ENCODE data around the gene HSPA9. TPM values are rescaled to one million over a fixed set of nuclear protein-coding genes. Genes with fewer than 3 reads are reported as not detected.

The HSPA9 gene
- total and polyA plus RNA-seq, 4 donors, result 77.8 to 194 (median 147) TPM

- no peaks in the 10 kb centered on the region for H3K4me1 ChIP-seq (ENCODE audit: control insufficient read depth in 5 of 5, insufficient read depth in 5 of 5, low read length in 5 of 5)
- 95 to 97% methylated on average over 6 of the region's 6 CpGs for WGBS, 2 donors
- no peak overlapping the region for H3K9ac ChIP-seq (ENCODE audit: insufficient read depth in 1 of 2, low read length in 2 of 2)
- no peak overlapping the region for H3K4me3 ChIP-seq
- no peak overlapping the region for H3K27ac ChIP-seq (ENCODE audit: low read depth in 1 of 2, low read length in 1 of 2)
- DNase-seq, result no peak
- no peak for ATAC-seq (ENCODE audit: insufficient read depth, low FRiP score)
- H3K36me3 ChIP-seq (ENCODE audit: control insufficient read depth in 4 of 4, insufficient read depth in 4 of 4, low read length in 4 of 4), result peaks cover 45 to 74% (median 58%) of the 10 kb centered on the region in 4 donors
- no peak for TF ChIP-seq CTCF (IDR thresholded peaks at IDR 0.05; ENCODE audit: control extremely low read depth, extremely low read depth)
- no peaks in the 10 kb centered on the region for H3K9me3 ChIP-seq (ENCODE audit: control insufficient read depth in 4 of 4, insufficient read depth in 3 of 4, low read length in 3 of 4)
- H3K27me3 ChIP-seq (ENCODE audit: control insufficient read depth in 3 of 3, insufficient read depth in 3 of 3, low read length in 2 of 3), result no peaks in the 10 kb centered on the region
Measured at GRCh38 chr5:138560971-138561370, 14.2 kb downstream of the HSPA9 start.

DNA sequence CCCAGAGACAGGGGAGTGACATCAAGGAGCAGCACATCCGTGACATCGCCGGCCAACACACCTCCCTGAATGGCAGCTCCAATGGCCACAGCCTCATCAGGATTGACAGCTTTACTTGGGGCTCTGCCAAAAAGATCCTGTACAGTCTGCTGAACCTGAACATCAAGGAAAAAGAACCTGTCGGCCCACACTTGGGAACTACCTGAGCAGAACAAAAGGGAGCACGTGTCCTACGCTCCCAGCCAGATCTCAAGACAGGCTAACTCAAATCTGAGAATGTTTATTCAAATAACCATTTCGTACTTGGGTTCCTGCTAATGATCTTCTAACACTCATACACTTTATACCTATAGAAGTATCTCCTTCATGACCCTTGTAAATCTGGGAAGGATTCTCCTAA is 15.3 kb downstream of the HSPA9 start:
- Histone ChIP-seq H3K9ac (ENCODE audit: insufficient read depth in 1 of 2, low read length in 2 of 2) (no peak overlapping the region), H3K36me3 (ENCODE audit: control insufficient read depth in 4 of 4, insufficient read depth in 4 of 4, low read length in 4 of 4) (peaks cover 39 to 67% (median 53%) of the 10 kb centered on the region in 4 donors), H3K4me3 (no peak overlapping the region), H3K9me3 (ENCODE audit: control insufficient read depth in 4 of 4, insufficient read depth in 3 of 4, low read length in 3 of 4) (no peaks in the 10 kb centered on the region), H3K27me3 (ENCODE audit: control insufficient read depth in 3 of 3, insufficient read depth in 3 of 3, low read length in 2 of 3) (no peaks in the 10 kb centered on the region), H3K4me1 (ENCODE audit: control insufficient read depth in 5 of 5, insufficient read depth in 5 of 5, low read length in 5 of 5) (no peaks in the 10 kb centered on the region), H3K27ac (ENCODE audit: low read depth in 1 of 2, low read length in 1 of 2) (no peak overlapping the region)
- peak in 2 of 3 donors; percentile 17 to 37 for DNase-seq
- 87 to 88% methylated on average over 7 of the region's 7 CpGs for WGBS, 2 donors
- no peak for ATAC-seq (ENCODE audit: insufficient read depth, low FRiP score)
- TF ChIP-seq CTCF (IDR thresholded peaks at IDR 0.05; ENCODE audit: control extremely low read depth, extremely low read depth), result no peak

DNA sequence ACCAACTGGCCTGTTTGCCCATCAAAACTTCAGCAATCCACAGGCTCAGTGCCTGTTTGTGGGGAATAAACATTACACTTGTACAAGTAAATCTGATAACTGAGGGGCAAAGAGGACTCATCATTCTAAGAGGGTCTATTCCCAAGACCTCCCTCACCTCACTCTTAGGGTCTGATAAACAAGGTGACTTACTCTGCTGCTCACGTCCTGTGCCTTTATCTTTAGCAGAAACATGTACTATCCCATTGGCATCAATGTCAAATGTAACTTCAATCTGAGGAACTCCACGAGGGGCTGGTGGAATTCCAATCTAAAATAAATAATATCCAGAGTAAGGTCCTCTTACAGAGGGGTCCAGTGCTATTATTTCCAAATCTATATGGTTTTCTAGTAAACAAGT is 17.5 kb downstream of the HSPA9 start:
- Histone ChIP-seq H3K27me3 (ENCODE audit: control insufficient read depth in 3 of 3, insufficient read depth in 3 of 3, low read length in 2 of 3) (no peaks in the 10 kb centered on the region), H3K27ac (ENCODE audit: low read depth in 1 of 2, low read length in 1 of 2) (no peak overlapping the region), H3K9ac (ENCODE audit: insufficient read depth in 1 of 2, low read length in 2 of 2) (no peak overlapping the region), H3K4me3 (no peak overlapping the region), H3K4me1 (ENCODE audit: control insufficient read depth in 5 of 5, insufficient read depth in 5 of 5, low read length in 5 of 5) (no peaks in the 10 kb centered on the region), H3K9me3 (ENCODE audit: control insufficient read depth in 4 of 4, insufficient read depth in 3 of 4, low read length in 3 of 4) (no peaks in the 10 kb centered on the region), H3K36me3 (ENCODE audit: control insufficient read depth in 4 of 4, insufficient read depth in 4 of 4, low read length in 4 of 4) (peaks cover 32 to 66% (median 45%) of the 10 kb centered on the region in 4 donors)
- no peak for TF ChIP-seq CTCF (IDR thresholded peaks at IDR 0.05; ENCODE audit: control extremely low read depth, extremely low read depth)
- DNase-seq, result no peak
- WGBS, 2 donors, result 84 to 92% methylated on average over 2 of the region's 2 CpGs
- no peak for ATAC-seq (ENCODE audit: insufficient read depth, low FRiP score)

DNA sequence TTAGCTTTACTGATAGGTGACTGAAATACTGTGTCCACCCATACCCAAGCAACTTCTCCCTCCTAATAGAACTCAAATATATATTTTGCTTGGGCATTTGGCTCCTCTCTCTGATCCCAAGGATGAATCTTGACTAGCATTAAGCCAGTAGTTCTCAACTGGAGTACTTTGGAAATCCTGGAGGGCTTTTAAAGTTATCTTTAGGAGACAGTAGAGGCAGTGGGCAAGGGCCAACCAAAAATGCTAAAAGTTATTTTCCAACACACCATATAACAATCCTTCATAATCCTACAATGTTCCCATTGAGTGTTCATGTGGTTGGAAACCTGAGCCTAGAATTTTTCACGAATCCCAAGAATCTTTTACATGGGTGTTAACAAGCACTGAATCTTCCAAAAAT is 21.1 kb downstream of the HSPA9 start:
- DNase-seq (no peak), ATAC-seq (ENCODE audit: insufficient read depth, low FRiP score) (no peak)
- no peak for TF ChIP-seq CTCF (IDR thresholded peaks at IDR 0.05; ENCODE audit: control extremely low read depth, extremely low read depth)
- Histone ChIP-seq H3K36me3 (ENCODE audit: control insufficient read depth in 4 of 4, insufficient read depth in 4 of 4, low read length in 4 of 4) (peaks cover 20 to 45% (median 26%) of the 10 kb centered on the region in 4 donors), H3K4me3 (no peak overlapping the region), H3K27me3 (ENCODE audit: control insufficient read depth in 3 of 3, insufficient read depth in 3 of 3, low read length in 2 of 3) (no peaks in the 10 kb centered on the region), H3K4me1 (ENCODE audit: control insufficient read depth in 5 of 5, insufficient read depth in 5 of 5, low read length in 5 of 5) (peaks cover 0 to 3% (median 0%) of the 10 kb centered on the region in 5 donors), H3K27ac (ENCODE audit: low read depth in 1 of 2, low read length in 1 of 2) (no peak overlapping the region), H3K9me3 (ENCODE audit: control insufficient read depth in 4 of 4, insufficient read depth in 3 of 4, low read length in 3 of 4) (no peaks in the 10 kb centered on the region), H3K9ac (ENCODE audit: insufficient read depth in 1 of 2, low read length in 2 of 2) (no peak overlapping the region)
- 88 to 100% methylated on average over 1 of the region's 1 CpG for WGBS, 2 donors

Data from lung (tissue), 12 donors.